Osteocyte (in vitro differentiated cells): ENCODE results near the gene CDT1. TPM values are rescaled to one million over a fixed set of nuclear protein-coding genes. Genes with fewer than 3 reads are reported as not detected.

Source experiments
- DNase-seq: peaks from one replicate; pipeline ENCODE4 v3.0.0; 2021; ENCODE audit warnings: mixed read lengths; ENCODE audit not compliant: unreplicated experiment; ENCODE audit errors: extremely low spot score
- H3K27ac Mint-ChIP-seq: one replicate; pipeline ENCODE4 v1.8.0; 2021; ENCODE audit warnings: mild to moderate bottlenecking, mixed read lengths; ENCODE audit not compliant: unreplicated experiment
- H3K27me3 Mint-ChIP-seq: one replicate; pipeline ENCODE4 v1.8.0; 2021; ENCODE audit warnings: mixed read lengths; ENCODE audit not compliant: unreplicated experiment
- H3K36me3 Mint-ChIP-seq: one replicate; pipeline ENCODE4 v1.8.0; 2021; ENCODE audit warnings: mixed read lengths; ENCODE audit not compliant: unreplicated experiment
- H3K4me1 Mint-ChIP-seq: one replicate; pipeline ENCODE4 v1.8.0; 2021; ENCODE audit warnings: mixed read lengths; ENCODE audit not compliant: unreplicated experiment
- H3K4me3 Mint-ChIP-seq: one replicate; pipeline ENCODE4 v1.8.0; 2021; ENCODE audit warnings: mild to moderate bottlenecking, moderate library complexity, mixed read lengths; ENCODE audit not compliant: unreplicated experiment
- H3K9me3 Mint-ChIP-seq: one replicate; pipeline ENCODE4 v1.8.0; 2021; ENCODE audit warnings: mixed read lengths; ENCODE audit not compliant: unreplicated experiment
- CTCF ChIP-seq: fragments of 200-600 bp; sonication (generic); IDR thresholded peaks from 2 replicates; pipeline ENCODE4 v1.5.0; 2021; ENCODE audit warnings: antibody characterized with exemption, mild to moderate bottlenecking, moderate library complexity
- total RNA-seq: library from RNA; stranded (reverse); gene quantifications from 2 replicates; pipeline ENCODE4 v1.2.1, GENCODE V29; 2021

The CDT1 gene
- total RNA-seq, 1 donor from 2014 or later = 6.6 TPM

GRCh38 chr16:88805340-88805715 is 1.7 kb downstream of the CDT1 start:
- no peak overlapping the region for H3K4me3 Mint-ChIP-seq
- no peak overlapping the region for H3K27ac Mint-ChIP-seq
- DNase-seq = no peak
- peaks cover 11% of the 10 kb centered on the region for H3K4me1 Mint-ChIP-seq
- TF ChIP-seq CTCF = no peak
- H3K27me3 Mint-ChIP-seq = no peaks in the 10 kb centered on the region
- H3K36me3 Mint-ChIP-seq = no peaks in the 10 kb centered on the region
- no peaks in the 10 kb centered on the region for H3K9me3 Mint-ChIP-seq

- no peak for DNase-seq
- TF ChIP-seq CTCF = no peak
- H3K4me3 Mint-ChIP-seq = no peak overlapping the region
- no peaks in the 10 kb centered on the region for H3K9me3 Mint-ChIP-seq
- peaks cover 17% of the 10 kb centered on the region for H3K4me1 Mint-ChIP-seq
- H3K27me3 Mint-ChIP-seq = no peaks in the 10 kb centered on the region
- no peaks in the 10 kb centered on the region for H3K36me3 Mint-ChIP-seq
- no peak overlapping the region for H3K27ac Mint-ChIP-seq
Measured at GRCh38 chr16:88805887-88806393, 2.4 kb downstream of the CDT1 start.

- no peaks in the 10 kb centered on the region for H3K27me3 Mint-ChIP-seq
- no peak for DNase-seq
- H3K9me3 Mint-ChIP-seq = no peaks in the 10 kb centered on the region
- peaks cover 18% of the 10 kb centered on the region for H3K4me1 Mint-ChIP-seq
- H3K27ac Mint-ChIP-seq = no peak overlapping the region
- TF ChIP-seq CTCF = no peak
- no peak overlapping the region for H3K4me3 Mint-ChIP-seq
- no peaks in the 10 kb centered on the region for H3K36me3 Mint-ChIP-seq
Measured at GRCh38 chr16:88806491-88807111, 3.0 kb downstream of the CDT1 start.

- Mint-ChIP-seq H3K27me3 (no peaks in the 10 kb centered on the region), H3K36me3 (no peaks in the 10 kb centered on the region), H3K9me3 (no peaks in the 10 kb centered on the region), H3K4me3 (no peak overlapping the region), H3K27ac (no peak overlapping the region), H3K4me1 (peaks cover 20% of the 10 kb centered on the region)
- no peak for DNase-seq
- no peak for TF ChIP-seq CTCF
Measured at GRCh38 chr16:88807142-88807625, 3.6 kb downstream of the CDT1 start.

GRCh38 chr16:88807626-88808453 is 4.3 kb downstream of the CDT1 start:
- Mint-ChIP-seq H3K36me3 (no peaks in the 10 kb centered on the region), H3K4me1 (peaks cover 22% of the 10 kb centered on the region), H3K27me3 (no peaks in the 10 kb centered on the region), H3K27ac (no peak overlapping the region), H3K4me3 (no peak overlapping the region), H3K9me3 (no peaks in the 10 kb centered on the region)
- TF ChIP-seq CTCF = no peak
- no peak for DNase-seq
